22Rv1 (cell line): ENCODE measurements around the gene HMGB2.

ENCODE experiments used
- H3K27ac ChIP-seq: fragments of 450-650 bp; 2 replicates; pipeline ENCODE4 v1.5.1; 2017
- ZFX ChIP-seq: fragments of 450-650 bp; IDR thresholded peaks from 2 replicates; pipeline ENCODE4 v1.6.1; 2017; ENCODE audit warnings: antibody characterized with exemption, borderline replicate concordance
- TF ChIP-seq, protein P1 (sequence below): fragments of 450-650 bp; IDR thresholded peaks from 2 replicates; pipeline ENCODE4 v1.5.1; 2017; ENCODE audit warnings: mild to moderate bottlenecking

Gene HMGB2

GRCh38 chr4:173360587-173361221 is 26.5 kb upstream of the HMGB2 start:
- no peak overlapping the region for H3K27ac ChIP-seq
- no peak for TF ChIP-seq ZFX
- TF ChIP-seq, protein P1, sequence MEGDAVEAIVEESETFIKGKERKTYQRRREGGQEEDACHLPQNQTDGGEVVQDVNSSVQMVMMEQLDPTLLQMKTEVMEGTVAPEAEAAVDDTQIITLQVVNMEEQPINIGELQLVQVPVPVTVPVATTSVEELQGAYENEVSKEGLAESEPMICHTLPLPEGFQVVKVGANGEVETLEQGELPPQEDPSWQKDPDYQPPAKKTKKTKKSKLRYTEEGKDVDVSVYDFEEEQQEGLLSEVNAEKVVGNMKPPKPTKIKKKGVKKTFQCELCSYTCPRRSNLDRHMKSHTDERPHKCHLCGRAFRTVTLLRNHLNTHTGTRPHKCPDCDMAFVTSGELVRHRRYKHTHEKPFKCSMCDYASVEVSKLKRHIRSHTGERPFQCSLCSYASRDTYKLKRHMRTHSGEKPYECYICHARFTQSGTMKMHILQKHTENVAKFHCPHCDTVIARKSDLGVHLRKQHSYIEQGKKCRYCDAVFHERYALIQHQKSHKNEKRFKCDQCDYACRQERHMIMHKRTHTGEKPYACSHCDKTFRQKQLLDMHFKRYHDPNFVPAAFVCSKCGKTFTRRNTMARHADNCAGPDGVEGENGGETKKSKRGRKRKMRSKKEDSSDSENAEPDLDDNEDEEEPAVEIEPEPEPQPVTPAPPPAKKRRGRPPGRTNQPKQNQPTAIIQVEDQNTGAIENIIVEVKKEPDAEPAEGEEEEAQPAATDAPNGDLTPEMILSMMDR, result peak; percentile 19

DNA sequence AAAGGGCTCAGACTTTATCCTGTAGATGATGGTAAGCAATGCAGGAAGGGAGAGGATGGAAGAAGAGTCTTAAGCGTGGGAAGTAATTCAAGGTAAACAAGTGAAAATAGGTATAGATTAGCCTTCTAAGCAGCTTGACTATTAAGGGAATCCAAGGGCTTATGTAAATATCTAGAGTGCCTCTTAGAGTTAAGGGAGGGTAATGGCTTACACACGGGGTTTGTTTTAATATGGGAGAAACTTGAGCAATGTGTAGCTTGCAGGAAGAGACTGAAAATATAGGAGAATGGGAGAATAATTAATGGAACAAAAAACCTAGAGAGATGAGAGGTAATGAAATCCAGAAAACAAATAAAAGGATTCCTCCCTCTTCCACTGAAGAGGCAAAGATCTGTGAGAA is 23.8 kb upstream of the HMGB2 start:
- TF ChIP-seq, protein P1, result no peak
- no peak for TF ChIP-seq ZFX
- no peak overlapping the region for H3K27ac ChIP-seq

DNA sequence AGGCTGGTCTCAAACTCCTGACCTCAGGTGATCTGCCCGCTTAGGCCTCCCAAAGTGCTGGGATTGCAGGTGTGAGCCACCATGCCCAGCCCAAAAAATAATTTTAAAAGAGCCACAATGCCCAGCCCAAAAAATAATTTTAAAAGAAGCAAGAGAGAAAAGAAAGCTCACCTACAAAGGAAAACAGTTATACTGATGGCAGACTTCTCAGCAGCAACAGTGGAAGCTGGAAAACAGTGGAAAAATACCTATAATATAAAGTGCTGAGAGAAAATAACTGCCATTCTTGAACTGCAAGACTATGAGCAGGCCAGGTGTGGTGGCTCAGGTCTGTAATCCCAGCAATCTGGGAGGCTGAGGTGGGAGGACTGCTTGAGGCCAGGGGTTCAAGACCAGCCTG is 13.3 kb upstream of the HMGB2 start:
- no peak overlapping the region for H3K27ac ChIP-seq
- no peak for TF ChIP-seq ZFX
- TF ChIP-seq, protein P1, result no peak

DNA sequence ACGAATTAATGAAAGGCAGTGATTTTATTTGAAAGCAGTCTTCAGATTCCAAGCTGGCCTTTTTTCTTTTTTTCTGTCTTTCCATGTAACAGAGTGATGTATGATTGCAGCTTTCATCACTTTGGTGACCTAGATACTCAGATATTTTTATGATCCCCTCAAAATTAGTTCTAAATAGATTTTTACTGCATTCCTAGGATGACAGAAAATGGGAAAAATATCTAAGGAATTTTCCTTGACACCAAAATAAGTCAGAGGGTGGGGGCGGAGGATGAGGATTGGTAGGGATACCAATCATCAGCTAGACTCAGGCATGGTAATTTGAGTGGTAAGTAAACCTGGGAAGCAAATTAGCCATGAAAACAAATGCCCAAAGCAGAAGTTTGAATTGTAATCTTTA is 11.9 kb upstream of the HMGB2 start:
- H3K27ac ChIP-seq, result no peak overlapping the region
- TF ChIP-seq, protein P1, result no peak

GRCh38 chr4:173345648-173346047 is 11.5 kb upstream of the HMGB2 start:
- no peak for TF ChIP-seq ZFX
- TF ChIP-seq, protein P1, result no peak
- H3K27ac ChIP-seq, result no peak overlapping the region

GRCh38 chr4:173343832-173344397 is 9.8 kb upstream of the HMGB2 start:
- H3K27ac ChIP-seq, result no peak overlapping the region
- TF ChIP-seq, protein P1, result no peak
- no peak for TF ChIP-seq ZFX

- TF ChIP-seq, protein P1, result no peak
- no peak for TF ChIP-seq ZFX
- H3K27ac ChIP-seq, result no peak overlapping the region
These were observed 3.3 kb upstream of the HMGB2 start for GRCh38 chr4:173337463-173337862.
